ENCODE measurements around the gene TSPAN18.

TSPAN18 gene

DNA sequence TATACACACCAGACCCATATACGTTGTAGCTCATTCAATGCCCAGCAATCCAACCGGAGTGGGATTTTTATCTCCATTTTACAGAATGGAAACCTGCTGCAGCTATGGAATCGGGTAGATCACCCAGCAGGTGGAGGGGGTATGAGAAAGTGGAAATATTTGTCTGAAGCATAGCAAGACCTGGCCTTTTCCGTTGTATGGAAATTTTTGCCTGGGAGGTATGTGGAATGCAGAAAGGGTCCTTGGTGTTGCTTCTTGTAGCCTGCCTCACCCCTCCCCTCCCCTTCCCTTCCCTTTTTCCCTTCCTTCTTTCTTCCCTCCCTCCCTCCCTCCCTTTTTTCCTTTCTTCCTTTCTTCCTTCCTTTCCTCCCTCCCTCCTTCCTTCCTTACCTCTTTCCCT lies 15.2 kb downstream of the TSPAN18 start:
- DNase-seq, result no peak

DNA sequence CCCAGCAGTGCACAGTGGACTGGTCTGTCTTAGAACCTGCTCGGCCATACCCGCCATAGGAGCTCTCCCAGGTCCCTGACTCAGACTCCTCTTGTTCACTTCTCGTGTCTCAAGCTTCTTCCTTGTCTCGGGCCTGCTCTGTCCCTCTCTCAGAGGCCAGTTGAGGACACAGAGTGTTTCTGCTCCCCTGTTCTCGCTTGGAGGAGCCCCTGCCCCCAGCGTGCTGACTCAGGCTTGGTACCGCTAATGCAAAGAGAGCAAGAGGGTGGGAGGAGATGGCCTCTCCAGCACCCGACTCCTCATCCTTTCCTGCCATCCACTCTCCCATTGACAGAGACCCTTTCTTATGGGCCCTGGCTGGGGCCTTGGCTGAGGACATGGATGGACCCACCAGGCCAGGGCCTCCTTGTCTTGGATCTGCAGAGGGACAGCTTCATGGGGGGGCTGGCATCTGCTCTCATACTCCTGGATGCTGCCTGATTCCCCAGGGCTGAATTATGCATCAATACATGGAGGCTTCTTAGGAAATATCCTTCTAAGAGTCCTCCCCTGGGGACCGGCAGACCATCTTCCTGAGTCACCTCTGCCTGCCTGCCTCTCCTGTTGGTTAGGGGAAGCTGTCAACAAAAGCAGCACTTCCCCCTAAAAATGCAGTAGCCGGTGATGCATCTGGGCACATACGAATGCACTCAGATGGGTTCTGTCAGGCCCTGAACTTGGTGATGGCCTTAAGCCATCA lies 15.9 kb downstream of the TSPAN18 start:
- DNase-seq, result no peak

DNA sequence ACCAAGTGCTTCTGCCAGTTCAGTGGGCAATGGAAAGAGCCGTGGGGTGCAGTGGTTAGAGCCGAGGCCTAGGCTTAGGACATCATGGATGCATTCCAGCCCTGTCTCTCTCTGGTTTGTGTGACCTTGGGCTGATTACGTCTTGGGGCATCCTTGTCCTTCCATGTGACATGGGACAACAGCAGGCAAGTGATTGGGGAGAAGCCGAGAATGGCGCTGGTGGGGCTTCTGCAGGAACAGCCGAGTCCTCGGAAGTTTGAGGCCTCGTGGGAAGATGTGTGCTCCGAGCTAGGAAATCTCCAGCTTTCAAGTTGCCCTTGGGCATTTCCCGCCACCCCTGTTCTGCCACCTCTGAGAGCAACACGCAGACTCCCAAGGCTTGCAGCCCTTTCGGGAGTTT lies 16.6 kb downstream of the TSPAN18 start:
- DNase-seq, result no peak

DNA sequence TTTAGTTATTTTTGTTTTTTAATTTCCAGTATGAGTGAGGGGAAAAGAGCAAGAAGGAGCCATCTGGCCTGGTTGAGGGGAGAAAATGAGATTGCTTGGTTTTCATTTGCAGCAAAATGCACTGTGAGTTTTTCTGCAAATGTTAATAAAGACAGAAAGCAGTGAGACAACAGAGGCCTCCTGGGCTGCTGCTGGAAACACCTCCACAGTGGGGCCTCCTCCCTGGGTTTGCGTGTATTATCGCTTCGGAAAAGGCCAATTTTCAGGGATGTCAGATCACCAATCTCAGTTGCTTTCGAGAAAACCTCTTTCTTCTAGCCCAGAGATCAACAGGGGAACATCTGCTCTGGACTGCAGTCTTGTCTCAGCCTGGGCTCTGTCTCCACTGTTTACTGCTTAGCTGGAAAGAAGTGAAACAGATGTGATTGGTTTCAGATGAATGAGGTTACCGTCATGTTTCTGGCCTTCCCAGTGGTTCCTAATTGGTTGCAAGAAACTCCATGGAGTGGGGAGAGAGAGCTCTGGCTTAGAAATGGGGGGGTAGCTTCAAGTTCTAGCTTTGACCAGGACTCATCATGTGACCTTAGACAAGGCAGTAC lies 17.3 kb downstream of the TSPAN18 start:
- DNase-seq, result no peak

DNA sequence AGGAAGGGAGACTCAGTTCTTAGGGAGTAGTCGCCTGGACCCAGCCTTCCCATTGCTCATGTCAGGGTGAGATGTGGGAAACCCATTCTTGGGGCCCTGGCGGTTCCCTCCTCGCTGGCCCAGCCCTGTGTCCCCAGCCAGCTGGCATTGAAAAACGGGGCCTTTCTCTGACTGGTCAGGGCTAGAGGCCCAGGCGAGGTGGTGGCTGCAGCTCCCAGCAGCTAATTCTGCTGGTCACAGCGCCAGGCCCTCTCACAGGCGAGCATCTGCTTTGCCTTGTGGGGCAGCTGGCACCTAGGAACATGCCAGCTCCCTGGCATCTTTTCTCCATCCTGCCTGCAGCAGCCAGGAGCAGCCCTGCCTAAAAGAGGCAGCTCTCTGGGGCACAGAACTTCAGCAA lies 20.1 kb downstream of the TSPAN18 start:
- no peak for DNase-seq

DNA sequence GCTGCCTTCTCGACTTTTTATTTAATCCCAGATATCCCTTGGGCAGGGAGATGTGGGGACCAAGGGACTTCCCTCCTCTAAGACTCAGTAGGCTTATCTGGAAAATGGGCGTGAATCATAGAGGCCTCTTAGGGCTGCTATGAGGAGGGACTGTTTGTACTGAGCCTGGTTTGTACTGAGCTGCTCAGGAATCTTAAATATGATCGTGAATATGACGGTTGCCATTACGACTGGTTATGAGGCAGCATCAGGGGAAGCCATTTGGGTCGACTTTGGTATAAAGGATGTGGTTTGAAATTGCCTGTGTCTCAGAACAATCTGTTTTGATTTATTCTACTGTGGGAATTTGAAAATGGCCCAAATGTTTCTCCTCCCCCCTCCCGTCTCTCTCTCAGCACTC lies 20.6 kb downstream of the TSPAN18 start:
- peak; percentile 9 for DNase-seq

DNA sequence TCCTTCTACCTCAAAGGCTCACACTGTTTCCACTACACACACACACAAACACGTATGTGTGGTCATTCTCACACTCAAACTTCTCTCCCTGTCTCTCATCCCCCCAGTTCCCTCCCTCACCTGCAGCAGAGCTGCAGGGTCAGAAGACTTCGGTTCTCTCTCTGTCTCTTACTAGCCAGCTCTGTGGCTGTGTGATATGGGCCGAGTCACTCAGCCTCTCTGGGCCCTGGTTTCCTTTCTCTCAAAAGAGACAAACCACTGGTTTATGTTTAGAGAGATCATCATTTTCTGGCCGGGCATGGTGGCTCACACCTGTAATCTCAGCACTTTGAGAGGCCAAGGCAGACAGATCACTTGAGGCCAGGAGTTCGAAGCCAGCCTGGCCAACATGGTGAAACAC lies 21.1 kb downstream of the TSPAN18 start:
- no peak for DNase-seq

DNA sequence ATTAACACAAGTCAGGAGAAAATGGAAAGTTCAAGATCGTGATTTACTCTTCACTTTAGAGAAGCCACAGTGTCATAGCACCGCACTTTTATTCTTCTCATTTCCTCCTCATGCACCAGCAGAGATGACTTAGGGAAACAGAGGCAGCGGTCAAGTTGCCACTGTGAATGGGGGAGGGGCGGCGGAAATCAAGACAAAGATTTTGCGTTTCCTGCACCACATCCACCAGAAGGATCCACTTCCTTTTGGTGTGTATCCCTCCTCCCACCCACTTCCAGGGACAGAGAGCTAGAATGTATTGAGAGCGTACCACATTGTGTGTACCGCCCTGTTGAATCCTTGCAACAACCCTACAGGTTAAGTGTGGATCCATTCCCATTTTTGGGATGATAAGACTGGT lies 21.8 kb downstream of the TSPAN18 start:
- DNase-seq, result no peak

DNA sequence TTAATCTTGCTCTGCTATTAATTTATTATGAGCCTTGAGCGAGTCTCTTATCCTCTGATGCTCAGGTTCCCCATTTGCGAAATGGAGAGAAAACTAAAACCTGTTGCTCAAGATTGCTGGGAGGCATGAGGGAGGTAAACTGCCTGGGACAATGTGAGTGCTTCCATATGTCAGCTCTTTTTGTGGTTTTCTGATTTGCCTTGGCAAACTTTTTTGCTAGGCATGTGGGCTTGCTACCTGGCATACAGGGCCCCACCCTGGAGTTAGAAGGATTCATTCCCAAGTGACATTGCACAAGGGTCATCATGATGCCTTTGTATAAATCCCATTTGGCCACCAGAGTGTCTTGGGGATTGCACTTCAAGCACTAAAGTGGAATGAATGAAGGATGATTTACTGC lies 22.4 kb downstream of the TSPAN18 start:
- no peak for DNase-seq

DNA sequence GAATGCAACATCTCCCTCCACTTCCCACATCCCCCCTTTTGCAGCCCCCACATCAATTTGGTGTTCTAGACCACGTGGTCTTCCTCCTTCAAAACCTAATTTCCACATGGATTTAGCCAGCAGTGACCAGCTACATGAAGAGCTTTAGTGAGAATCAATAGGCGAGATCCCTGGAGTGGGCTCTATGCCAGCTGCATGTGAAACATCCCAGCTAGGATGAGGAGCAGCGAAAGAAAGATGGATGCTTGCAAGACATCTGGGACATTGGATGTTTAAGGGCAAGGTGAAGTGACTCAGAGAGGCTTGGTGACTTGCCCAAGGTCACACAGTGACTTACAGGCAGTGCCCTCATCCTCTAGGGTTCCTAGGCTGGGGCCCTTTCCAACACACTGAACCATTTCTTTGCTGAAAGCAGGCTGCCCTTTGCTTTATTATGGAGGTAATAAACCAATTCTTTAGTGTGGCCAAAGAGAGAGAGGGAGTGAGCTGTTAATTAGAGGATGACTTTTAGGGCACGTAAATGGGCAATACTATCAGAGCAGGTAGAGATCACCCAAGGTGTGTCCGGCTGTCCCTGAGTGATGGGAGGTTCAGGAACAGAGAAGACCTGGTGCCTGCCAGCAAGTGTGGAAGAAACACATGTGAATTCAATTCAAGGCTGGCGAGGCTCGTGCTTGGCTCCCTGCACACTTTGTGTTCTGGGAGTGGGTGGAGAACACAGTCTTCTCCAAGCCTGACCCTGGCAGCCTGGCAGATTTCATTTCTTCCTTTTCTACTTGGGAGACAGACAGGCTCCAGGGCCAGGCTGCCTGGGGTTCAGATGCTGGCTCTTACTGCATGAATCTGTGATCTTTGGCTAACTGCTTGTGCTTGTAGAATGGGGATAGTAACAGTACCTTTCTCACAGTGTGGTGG lies 24.0 kb downstream of the TSPAN18 start:
- no peak for DNase-seq

DNA sequence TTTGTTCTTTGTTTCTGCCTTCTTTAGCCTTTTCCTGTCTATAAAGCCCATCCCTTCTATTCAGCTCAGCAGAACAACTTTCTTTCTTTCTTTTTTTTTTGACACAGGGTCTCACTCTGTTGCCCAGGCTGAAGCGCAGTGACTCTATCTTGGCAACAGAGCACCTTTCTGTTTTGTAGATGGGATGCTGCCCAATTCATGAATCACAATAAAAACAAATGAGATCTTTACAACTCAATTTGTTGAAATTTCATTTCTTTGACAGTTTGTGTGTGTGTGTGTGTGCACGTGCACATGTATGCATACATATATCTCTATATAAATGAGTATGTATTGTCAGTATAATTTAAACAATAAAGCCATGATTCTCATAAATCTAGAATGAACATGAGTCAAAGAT lies 25.5 kb downstream of the TSPAN18 start:
- no peak for DNase-seq

DNA sequence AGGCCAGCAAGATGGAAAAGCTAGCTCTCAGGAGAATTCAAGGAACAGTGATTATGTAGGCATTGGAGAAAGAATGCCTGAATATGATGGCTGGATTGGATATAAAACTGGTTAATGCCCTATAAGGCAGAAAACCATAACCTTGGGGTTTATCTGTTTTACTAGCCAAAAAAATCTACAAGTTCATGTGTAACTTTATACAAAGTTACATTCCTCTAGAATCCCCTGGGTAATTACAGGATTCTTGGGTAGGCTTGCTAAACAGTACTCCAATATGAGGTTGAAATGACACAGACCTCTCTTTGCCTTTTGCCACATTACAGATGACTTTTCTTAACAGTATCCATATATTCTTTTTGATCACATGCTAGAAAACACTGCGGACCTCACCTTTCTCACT lies 26.0 kb downstream of the TSPAN18 start:
- no peak for DNase-seq

DNA sequence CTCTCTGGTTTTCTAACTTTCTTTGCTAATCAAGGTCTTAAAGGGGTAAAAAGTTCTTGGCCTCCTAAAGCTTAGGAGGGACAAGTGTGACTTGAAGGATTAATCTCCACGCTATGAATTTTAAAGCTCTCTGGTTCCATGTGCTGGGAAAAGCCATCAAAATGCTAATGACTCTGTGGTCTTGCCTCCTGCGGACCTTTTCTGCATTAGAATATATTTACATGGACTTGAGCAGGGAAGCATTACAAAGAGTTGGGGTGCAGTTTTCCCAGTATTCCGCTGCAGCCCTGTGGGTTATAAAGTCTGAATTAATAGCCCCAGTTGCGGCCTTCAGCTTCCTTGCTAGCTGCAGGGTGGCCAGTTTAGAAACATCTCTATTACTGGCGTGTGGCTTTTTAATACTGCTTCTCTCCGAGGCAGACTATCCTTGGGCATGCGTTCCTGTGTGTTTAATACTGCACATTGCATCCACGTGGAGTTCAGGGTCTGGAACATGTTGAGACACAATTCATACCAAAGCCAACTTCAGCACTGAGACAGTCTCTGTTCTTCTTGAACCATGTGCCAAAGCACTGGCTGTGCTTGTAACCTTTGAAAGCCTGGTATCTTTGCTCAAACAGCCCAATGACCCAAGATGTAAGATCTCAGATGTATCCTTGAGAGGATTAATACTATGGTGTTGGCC lies 27.3 kb downstream of the TSPAN18 start:
- DNase-seq, result no peak

DNA sequence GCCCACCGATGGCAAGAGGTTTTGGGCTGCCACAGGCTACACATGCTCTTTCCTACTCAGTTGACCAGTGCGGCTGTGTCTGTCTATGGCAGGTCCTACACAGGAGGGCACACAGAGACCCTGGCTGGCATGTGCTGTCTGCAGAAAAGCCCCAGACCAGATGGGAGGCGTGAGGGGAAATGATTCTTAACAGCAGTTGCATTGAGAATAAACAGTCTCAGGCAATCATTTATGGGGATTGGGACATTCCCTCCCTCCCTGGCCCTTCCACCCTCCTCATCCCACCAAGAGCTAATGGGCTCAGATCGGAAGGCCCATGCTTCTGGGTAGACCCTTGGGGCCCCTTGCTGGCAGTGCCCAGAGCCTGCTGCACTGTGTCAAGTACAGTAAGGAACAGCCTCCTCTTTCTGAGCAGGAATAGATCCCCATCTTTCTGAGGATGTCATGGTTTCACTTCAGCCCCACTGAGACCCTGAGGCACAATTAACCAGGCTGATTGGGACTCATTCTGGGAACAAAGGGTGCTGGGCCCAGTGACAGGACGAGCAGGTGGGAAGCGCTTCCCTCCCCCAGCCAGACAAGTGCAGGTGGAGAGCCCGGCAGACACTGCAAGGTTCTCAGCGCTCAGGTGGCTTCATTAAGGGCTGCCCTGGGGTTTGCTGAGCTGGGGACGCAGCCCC lies 28.3 kb downstream of the TSPAN18 start:
- DNase-seq, result no peak

DNA sequence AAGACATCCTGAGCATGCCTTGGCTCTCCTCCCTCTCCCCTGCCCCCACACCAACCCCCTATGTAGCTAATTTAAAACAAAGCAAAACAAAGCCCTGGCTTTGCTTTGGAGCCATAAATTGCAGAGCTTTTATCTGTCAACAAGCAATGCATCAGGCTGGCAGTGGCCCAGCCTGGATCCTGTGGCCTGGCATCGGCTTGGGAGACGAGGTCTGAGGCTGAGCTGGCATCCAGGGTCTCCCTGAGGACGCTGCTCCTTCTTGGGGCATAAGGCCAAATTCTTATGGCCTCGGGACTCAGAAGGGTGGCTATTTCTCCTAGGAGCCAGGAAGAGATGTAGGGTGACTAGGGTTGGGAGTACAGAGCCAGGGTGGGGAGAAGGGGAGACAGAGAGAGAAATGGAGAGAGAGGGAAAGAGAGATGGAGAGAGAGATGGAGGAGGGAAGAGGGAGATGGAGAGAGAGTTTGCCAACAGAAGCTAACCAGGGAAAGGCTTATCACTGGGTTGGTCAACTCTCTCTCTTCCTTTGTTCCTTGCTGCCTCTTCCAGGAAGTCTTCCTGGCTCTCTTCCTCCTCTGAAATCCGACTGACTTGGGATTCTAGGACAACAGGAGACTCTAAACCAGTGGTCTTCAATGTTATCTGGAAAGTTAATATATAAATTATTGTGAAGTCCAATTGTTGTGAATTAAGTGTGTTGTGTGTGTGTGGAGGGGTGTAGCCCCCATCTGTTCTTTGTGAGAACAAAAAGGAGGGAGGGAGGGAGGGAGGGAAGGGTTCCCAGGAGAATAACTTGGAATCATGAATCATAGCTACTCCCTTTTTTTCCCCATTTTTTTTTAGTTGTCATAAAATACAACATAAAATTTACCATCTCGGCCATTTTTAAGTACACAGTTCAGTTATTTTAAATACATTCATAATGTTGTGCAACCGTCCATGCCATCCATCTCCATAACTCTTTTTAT lies 29.1 kb downstream of the TSPAN18 start:
- DNase-seq, result no peak

DNA sequence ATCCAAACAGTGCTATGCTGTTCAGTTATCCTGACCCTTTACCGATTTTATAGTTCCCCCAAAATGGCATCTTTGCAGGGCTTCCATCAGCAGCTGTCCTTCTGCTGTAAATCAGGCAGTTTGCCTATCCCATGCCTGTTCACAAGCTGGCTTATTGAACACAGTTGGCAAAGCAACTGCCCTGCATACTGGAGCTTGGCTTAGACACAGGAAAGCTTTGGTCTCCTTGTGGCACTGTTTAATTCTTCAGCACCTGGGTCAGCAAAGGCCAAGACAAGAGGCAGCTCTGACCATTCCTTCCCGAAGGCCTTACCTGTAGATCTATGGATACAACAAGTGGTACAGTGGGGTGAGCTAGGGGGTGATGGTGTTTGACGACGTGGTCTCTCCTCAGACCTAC lies 32.2 kb downstream of the TSPAN18 start:
- DNase-seq, result no peak

DNA sequence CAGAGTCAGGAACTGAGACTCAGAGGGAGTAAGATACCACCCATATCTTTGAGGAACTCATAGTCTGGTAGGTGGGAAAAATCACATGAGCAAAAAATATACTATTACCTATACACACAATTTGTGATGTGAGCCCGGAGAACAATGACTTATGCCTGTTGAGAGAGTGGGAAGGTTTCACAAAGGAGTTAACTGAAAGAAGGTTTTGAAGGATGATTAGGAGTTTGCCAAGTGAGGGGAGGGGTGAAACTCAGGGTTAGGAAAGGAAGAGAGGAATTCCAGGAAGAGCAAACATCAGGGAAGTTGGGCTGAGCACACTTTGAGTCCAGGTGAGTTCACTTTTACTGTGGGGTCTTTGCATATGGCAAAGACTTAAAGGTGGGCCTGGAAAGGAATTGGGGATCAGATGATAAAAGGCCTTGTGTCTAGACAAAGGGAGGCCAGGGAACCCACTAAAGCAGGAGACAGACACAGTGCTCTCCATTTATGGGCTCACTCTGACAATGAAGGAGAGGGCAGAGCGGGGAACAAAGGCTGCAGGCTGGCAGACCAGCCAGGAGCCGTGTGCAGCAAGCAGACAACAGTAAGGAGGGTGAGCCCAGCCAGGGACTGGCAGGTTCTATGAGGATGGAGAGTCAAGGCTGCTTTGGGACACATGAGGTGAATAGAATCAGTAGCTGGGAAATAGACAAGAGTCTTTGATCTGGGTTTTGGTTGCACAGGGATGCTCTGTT lies 33.1 kb downstream of the TSPAN18 start:
- no peak for DNase-seq

DNA sequence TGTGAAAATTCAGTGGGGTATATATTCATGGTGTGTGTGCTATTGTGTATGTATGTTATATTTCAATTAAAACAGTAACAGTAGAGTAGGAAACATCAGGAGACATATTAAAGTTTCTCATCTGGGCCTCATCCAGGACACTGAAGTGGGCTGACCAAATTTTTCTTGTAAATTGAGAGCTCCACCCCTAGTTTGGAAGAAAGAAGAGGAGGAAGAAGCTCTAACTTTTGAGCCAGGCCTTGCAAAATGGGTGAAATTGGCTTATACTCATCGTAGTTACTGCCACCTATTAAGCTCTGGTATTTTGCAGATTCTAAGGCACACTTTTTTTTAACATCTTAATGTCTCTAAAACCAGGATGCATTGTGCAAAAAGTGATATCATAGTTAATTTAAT lies 33.7 kb downstream of the TSPAN18 start:
- no peak for DNase-seq

DNA sequence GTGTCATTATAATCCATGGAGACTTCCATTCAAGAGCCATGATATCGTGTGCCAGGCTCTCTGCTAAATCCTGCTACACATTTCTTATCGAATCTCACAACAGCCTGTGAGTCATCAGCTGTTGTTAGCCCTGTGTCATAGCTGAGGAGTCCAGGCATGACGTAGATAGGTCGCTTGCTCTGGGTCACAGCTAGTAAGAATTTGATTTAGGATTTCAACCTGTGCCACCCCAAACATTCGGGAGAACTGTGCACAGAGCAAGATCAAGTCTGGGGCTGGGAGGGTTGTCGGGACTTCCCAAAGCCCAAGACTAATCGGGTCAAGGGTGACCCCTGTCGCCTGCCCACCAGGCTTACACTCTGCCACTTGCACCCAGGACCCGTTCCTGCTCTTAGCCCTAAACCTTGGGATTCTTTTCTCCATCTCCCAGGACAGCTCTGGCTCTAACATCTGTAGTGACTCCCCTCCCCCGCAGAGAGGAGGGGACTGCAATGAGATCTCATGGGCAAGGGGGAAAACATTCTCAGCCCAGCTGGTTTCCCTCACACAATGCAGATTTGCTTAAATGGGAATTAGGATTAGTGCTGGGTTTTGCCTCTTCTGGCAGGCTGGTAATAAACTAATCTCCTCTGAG lies 34.3 kb downstream of the TSPAN18 start:
- DNase-seq, result no peak

DNA sequence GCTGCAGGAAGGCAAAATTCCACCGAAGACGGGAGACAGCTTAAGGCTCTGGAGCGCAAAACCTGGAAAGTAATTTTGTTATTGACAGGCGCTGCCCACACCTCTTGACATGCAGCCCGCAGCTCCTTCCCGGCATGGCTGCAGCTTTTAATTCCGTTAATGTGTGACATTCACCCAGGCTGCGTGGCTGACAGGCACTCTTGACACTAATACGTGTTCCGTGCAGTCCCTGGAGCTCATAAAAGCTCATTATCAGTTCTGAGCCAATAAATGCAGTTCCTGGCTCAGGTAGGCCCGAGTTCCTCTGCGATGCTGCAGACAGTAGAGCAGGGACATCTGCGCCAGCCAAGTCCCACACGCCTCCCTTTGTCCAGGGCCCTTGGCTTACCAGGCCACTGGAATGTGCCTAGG lies 34.8 kb downstream of the TSPAN18 start:
- DNase-seq, result no peak
